Activated effector memory CD4-positive, alpha-beta T cell treated with Interleukin-2 at 50 U/mL for 16 hours (primary cell): Measurements from ENCODE around the gene NHP2.
"Not testable (repeated sequence)": the region's sequence is repeated elsewhere in the genome, so short reads cannot be mapped to it uniquely, and the experiment has no call there.

ENCODE experiments used
- DNase-seq: peaks from one replicate; pipeline ENCODE4 v3.0.0-alpha.2; 2020

NHP2 gene

GRCh38 chr5:178153530-178154340 lies at the start of gene NHP2:
Gene NHP2, minus strand, starts transcription at chr5:178153885. Its CDS starts 68 bp downstream, at chr5:178153817.
- peak; percentile 97 for DNase-seq

GRCh38 chr5:178202541-178202940 lies 48.9 kb upstream of the NHP2 start:
- no peak for DNase-seq

GRCh38 chr5:178201927-178202235 lies 48.2 kb upstream of the NHP2 start:
- DNase-seq = no peak

GRCh38 chr5:178201221-178201926 lies 47.7 kb upstream of the NHP2 start:
- DNase-seq = no peak

- DNase-seq = no peak
Observed at GRCh38 chr5:178199581-178200434, 46.1 kb upstream of the NHP2 start.

GRCh38 chr5:178198706-178199105 lies 45.0 kb upstream of the NHP2 start:
- DNase-seq = no peak

- not testable (repeated sequence) for DNase-seq
Observed at GRCh38 chr5:178198151-178198550, 44.5 kb upstream of the NHP2 start.

GRCh38 chr5:178196986-178197385 lies 43.3 kb upstream of the NHP2 start:
- no peak for DNase-seq

GRCh38 chr5:178196281-178196812 lies 42.7 kb upstream of the NHP2 start:
- DNase-seq = no peak

- no peak for DNase-seq
Observed at GRCh38 chr5:178194026-178194425, 40.3 kb upstream of the NHP2 start.

- DNase-seq = no peak
Observed at GRCh38 chr5:178193251-178193809, 39.6 kb upstream of the NHP2 start.

- DNase-seq = no peak
Observed at GRCh38 chr5:178192787-178193186, 39.1 kb upstream of the NHP2 start.

GRCh38 chr5:178192244-178192643 lies 38.6 kb upstream of the NHP2 start:
- no peak for DNase-seq

- no peak for DNase-seq
Observed at GRCh38 chr5:178191661-178192060, 38.0 kb upstream of the NHP2 start.

GRCh38 chr5:178189433-178189832 lies 35.7 kb upstream of the NHP2 start:
- DNase-seq = no peak

- no peak for DNase-seq
Observed at GRCh38 chr5:178187014-178187413, 33.3 kb upstream of the NHP2 start, which contains the start of gene GMCL2. Gene GMCL2, minus strand, starts transcription at chr5:178187371. Its CDS starts 72 bp downstream, at chr5:178187299.

- no peak for DNase-seq
Observed at GRCh38 chr5:178186427-178186826, 32.7 kb upstream of the NHP2 start.

- DNase-seq = no peak
Observed at GRCh38 chr5:178182158-178182876, 28.6 kb upstream of the NHP2 start.

GRCh38 chr5:178180141-178180863 lies 26.6 kb upstream of the NHP2 start:
- no peak for DNase-seq

- no peak for DNase-seq
Observed at GRCh38 chr5:178177569-178177968, 23.9 kb upstream of the NHP2 start.

- DNase-seq = no peak
Observed at GRCh38 chr5:178176791-178177190, 23.1 kb upstream of the NHP2 start.
